HG02623 (cell line): Measurements from ENCODE around the gene MYT1.

Experiments used
- ATAC-seq: cut with Tn5 transposase; IDR thresholded peaks from one replicate; pipeline ENCODE4 v1.9.1; 2021; ENCODE audit warnings: moderate library complexity; ENCODE audit not compliant: unreplicated experiment

Gene MYT1

DNA sequence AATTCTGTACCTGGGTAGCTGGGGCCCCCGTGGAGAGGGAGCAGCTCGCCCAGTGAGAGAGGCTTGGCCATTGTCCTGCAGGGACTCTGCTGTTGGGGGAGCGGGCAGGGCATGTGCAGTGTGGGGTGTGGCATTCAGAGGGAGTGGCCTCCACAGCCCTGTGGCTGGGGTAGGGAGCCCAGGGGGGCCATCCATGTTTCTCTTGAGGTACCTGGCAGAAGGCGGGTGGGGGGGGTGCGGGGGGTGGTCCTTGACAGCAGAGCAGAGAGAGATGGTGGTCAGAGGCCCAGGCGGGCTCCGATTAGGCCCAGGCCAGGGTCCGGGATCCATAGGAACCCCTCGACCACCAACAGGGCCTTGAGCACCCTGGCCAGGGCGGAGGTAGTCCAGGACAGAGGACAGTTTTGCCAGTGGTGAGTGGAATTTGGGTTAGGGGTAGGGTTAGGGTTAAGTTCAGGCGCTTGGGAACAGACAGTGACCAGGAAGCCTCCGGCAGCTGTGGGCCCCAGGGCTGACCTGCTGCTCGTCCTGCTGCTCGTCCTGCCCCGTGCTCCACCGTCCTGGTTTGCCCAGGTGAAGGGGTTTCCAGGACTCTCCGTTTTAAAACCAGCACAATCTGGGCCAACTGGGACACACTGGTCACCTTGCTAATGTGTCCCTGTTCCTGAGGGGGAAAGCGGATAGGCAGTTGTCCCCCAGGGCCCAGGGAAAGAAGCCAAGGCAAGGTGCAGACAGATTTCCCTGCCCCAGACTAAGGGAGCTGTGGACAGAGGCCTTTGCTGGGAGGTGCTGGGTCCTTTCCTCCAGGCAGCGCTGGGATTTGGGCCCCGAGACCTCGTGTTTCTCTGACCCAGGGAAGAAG is 24.8 kb upstream of the MYT1 start:
- no peak for ATAC-seq

DNA sequence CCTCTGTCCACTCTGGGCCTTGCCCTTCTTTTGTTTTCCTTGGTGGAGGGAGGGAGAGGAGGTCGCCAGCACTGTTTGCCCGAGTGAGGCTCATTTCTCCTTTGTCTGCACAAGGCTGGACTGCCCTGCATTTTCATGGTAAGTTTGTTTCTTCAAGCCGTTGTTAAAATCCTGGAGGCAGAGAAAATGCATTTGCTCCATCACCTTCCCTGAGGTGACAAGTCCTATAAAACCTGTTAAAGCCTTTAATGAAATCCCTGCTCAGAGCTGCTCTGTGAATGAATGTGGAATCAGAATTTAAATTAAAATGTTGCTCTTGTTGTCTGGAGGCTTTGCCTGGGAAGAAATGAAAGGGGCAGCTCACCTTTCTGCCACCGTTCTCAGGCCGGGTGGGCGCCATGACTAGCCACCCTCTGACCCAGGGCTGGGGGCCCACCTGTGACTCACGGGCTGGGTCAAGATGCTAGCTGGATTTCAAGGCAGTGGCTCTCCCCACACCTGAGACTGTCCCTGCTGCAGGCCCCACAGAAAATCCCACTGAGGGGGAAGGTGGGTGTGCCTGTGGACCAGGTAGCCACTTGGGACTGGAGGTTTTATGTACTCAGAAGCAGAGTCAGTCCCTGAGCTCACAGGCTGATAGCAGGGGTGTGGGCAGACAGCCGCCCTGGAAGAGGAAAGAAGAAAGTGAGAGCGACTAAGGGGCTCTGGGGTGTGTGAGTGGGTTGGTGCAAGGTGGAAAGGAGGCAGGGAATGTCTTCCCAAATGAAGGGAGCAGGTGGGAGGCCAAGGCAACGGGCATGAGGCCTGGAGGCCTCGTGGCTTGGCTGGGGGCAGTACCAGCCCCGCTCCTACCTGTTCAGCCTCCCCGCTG is 24.0 kb upstream of the MYT1 start:
- no peak for ATAC-seq

DNA sequence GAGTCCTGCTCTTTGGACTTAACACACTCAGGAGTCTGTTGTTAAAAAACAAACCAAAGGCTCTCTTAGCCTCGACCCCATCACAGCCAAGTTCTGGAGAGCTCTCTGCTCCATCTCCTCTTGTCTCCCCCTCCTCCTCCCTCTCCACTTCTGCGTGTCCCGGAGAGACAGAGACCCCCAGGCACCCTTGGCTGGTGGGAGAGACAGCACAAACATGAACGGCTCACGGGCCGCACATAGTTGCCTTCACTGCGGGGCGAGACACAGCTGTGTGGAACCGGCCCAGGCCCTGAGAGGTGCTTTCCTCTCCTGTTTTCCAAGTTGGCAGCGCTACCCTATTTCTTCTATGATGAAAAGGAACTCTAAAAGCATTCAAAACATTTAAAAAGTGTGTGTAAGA is 23.3 kb upstream of the MYT1 start:
- ATAC-seq = no peak

DNA sequence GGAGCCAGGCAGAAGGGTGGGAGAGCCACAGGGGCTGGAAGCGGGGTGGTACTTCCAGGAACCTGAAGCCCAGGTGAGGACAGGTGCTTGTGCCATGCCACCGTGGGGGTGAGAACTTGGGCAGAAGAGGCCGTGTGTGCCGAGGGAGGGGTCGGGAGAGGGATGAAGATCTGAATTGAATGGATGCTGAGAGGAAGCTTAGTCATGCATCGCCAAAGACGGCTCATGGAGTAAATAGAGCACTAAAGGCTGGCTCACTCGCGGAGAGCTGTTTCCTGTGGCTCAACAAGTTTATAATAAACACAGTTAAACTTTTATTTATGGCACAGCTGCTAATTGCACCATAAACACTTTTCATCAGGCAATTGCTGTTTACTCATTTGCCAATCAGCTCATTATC is 21.7 kb upstream of the MYT1 start:
- no peak for ATAC-seq

DNA sequence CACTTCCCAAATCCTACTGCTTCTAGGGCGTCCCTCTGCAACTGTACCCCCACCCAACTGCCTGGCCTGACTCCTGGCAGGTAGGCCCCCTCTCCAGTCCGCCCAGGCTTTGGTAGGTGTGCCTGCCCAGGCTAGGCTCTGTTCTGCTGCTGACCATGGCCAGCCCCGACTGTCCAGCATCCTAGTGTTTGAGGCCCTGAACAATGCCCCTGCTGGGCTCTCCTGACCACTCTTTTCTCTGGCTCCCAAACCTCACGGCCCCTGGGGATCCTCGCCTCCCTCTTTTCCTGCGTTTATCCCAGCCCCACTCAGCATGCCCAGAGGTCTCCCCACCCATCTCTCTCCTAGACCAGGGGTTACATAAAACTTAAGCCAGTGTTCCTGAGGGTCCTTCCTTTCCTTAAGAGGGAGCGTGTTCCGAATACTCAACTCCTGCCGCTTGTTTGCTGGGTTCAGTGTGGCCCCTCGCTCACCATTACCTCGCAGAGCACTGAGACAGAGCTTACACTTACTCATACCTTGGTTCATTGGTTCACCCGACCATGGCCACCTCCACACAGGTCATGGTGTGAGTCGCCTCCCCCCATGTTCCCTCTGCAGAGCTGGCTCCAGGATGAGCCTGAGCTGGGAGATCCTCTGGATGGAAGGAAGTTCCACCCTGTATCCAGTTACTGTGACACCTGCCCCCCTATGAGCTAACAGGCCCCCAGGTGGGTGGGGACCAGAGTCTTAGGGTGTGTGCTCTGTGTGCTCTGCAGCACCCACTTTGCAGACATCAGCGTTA is 21.0 kb upstream of the MYT1 start:
- ATAC-seq = no peak

DNA sequence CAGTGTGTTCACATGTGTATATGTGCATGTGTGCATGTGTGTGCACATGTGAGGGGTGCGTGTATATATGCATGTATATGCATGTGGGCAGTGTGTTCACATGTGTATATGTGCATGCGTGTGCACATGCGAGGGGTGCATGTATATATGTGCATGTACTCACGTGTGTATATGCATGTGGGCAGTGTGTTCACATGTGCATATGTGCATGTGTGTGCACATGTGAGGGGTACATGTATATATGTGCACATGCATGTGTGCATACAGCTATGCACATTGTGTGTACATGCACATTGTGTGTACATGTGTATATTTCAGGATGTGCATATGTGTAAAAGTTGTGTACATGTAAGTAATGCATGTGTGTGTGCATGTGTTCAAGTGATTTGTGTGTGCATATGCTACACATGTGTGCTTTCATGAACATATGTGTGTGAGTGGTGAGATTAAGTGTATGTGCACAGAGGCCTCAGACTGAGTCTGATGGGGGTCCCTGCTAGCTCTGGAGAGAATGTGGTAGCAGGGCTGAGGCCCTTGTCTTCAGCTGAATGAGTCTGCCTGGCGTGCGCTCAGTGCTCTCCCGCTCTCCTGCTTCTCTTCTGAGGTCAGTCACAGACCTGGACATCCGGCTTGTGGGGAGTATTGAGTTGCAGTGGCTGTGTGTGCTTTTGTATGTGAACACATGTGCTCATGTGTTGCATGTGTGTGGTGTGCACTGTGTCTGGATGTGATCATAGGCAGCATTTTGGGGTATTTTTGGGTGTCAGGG is 19.9 kb upstream of the MYT1 start:
- no peak for ATAC-seq

DNA sequence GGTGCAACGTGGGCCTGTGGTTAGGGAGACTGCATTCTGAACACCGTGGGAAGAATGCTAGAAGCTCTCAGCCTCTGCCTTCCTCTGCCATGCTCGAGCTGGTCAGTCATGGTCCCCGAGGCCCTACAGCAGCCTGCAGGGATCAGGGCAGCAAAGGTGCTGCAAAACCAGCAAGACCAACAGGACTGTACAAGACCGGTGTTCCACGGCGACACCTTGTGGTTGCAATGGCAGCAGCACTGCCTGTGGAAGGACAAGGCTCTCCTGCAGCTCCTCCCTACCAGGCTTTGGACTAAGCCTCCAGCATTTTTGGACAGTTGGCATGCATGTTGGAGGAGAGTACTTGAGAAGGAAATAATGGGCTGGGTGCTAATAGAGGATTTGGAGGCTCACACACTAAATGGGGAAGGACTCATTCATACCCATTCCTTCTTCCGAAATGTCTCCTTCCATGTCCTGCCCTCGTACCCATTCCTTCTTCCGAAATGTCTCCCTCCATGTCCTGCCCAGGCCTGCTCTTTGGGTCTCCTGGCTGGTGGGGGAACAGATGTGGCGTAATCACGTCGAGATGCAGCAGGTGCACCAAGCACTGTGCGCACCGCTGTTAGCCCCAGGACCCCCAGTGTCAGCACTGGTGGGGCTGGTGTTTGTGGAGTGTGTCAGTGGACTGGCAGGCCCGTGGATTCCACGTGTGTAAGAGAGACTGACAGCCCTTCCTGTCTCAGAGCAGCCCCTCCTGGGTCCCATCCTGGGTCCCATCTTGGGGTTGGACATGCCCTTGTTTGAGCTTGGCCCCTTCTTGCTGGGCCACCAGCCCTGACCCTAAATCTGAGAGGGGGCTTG is 18.6 kb upstream of the MYT1 start:
- ATAC-seq = no peak

DNA sequence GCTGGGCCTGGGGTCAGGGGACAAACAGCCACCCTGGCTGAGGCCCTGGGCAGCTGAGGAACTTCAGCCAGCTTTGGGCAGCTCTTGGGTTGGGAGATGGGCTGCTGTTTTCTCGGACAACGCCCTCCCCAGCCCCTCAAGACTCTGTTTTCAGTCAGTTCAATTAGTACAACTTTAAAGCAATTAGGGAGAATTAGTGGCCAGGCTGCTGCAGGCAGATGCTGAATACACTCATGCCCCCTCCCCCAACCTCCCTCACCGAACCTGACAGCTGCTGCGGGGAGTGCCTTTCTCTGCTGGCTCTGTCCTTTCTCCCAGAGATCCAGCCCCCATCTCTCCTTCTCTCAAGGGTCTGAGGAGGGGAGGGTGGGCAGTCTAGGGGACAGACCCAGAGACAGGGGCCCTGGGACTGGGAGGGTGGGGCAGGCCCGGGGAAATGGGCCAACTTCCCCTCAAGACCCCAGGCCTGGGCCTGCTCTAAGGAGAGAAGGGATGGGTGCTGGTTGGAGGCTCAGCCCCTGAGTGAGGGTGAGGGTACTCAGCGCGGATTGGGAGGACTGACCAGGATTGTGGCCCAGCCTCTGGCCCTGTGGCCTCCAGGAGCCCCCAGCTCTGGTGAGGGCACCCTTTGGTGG is 17.8 kb upstream of the MYT1 start:
- no peak for ATAC-seq

DNA sequence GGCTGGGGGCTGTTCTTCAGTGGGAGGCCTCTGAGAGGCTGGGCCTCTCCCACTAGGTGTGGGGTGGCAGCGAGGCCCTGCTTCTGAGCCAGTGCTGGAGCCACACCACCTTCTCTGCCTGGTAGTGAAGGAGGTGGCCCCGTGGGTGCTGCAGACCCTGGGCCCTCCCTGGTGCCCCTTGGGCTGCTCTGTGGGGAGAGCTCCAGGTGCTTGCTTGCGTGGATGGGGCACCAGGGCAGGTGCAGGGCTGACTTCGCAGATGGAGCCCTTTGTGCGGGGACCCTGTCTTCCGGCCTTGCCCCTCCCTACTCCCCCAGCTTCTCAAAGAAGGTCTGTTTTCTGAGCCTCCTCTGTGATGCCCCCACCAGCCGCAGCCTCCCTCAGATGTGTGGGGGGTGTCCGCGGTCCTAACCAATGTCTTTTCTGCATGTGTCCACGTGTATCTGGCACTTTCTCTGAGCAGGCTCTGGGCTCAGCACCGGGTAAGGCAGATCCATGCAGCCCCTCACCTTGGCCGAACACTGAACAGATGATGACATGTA is 17.2 kb upstream of the MYT1 start:
- no peak for ATAC-seq

DNA sequence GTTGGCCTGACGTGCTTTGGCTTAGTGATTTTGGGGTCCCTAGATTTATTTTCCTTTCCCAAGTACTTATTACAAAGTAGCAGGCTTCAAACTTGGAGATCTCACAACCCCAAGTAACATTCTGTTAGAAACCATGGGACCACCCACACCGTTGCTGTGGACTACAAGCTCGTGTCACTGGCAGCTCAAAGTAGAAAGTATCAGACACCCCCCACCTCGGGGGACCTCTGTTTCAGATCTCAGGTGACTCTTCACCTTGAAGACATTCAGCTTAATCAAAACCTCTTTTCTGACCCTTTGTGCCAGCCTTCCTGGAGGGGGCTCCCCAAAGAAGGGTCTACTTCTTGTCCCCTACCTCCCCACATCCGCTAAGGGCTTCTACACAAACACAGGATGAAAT is 15.7 kb upstream of the MYT1 start:
- ATAC-seq = no peak

DNA sequence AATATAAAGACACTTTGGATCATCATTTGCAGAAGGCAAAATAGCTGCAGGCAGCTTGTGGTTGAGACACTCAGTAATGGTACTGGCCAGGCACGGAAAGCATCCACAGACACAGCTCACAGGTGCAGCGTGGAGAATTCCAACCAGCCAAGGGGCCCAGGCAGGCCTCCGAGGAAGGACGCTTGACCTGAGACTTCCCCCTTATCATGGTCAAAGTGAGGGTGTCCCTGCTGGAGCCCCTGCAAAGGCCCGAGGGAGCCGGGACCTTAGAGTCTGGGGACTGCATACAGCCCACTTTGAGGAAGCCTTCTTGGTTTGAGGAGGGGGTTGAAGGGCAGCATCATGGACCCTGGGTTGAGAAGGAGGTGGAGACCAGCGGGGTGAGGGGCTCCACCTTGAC is 15.1 kb upstream of the MYT1 start:
- no peak for ATAC-seq

DNA sequence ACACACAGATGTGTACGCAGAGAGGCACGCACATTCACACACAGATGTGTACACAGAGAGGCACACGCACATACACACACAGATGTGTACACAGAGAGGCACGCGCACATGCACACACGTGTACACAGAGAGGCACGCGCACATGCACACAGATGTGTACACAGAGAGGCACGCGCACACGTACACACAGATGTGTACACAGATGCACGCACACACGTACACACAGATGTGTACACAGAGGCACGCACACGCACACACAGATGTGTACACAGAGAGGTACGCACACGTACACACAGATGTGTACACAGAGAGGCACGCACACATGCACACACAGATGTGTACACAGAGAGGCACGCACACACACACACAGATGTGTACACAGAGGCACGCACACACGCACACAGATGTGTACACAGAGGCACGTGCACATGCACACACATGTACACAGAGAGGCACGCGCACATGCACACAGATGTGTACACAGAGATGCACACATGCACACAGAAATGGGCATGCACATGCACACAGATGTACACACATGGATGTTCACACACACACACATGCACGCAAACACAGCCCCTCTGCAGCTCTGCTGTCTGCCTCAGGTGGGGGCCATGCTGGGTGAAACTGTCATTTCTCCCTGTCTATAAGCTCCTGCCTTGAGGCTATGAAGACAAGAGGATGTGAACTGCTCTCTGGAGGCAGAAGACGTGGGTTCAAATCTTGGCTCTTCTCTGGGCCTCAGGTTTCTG is 14.3 kb upstream of the MYT1 start:
- ATAC-seq = no peak

DNA sequence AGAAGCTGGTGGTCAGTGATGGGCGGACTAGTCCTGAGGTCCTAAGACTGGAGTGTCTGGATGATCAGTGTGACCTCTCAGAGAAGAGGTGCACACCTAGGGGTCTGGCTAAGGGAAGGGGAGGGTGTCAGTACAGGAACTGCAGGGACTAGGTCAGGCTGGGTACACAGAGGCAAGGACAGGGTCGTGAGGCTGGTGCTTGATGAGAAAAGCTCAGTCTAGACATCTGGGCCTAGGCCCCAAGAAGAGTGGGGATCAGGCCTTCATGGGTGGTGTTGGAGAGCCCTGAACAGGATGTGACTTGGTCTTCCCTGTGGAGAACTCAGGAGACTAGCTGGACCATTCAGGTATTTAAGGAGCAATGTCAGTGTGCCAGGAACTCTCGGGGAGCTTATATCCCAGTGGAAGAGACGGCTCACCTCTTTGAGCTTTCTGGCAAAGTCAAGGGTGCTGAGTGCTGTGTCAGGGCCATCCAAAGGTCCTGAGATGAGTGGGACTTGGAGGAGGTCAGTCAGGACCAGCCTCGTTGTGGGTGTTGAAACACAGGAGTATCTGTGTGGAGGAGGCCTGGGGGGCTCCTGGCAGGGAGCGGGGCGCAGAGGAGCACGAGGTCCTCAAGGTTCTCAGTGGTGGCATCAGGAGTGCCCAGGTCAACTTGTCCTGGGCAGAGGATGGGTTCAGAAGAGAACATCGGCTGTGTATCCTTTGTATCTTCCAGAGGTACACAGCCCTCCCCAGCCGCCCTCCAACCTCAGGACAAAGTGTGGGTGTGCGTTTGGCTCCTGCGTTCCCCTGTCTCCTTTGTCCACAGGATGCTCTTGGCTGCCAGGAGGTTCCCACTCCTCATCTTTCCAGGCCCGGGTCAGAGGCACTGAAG is 13.3 kb upstream of the MYT1 start:
- ATAC-seq = no peak

DNA sequence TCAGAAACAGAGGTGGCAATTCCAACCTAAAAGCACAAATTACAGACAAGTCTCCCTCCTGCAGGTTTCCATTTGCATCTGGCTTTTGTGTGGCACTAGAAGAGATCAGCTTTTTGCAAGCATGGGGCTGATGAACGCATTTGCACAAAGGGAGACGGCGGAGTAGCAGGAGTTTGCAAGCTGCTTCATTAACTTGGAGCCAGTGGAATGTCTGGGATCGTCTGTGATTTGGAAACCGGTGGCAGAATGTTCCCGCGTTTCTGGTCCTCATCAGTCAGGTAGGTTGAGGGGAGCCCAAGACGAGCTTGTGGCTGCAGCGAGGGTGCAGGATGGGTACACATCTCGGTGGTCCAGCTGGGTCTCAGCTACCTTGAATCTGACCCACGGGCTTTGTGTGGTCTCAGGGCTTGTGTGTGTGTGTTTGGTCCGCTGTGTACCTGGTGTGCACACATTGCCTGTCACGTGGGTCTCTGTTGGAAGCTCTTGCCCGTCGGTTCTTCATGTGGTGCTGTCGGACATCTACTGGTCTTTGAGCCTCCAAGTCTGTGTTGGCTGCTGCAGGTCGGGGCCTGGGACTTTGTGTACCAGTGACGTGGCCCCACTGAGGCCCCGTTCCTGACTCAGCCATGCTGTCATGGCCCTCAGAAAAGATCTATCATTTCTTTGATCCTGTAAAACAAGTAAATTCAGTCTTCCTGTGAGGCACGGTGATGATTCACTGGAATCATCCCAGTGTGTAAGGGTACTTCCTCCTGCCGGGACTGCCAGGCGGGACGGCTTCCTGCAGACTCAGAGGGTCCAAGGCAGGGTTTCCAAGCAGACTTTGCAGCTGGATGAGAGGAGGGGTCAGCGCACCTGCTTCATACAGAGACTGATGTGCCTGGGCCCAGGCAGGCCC is 12.4 kb upstream of the MYT1 start:
- no peak for ATAC-seq

DNA sequence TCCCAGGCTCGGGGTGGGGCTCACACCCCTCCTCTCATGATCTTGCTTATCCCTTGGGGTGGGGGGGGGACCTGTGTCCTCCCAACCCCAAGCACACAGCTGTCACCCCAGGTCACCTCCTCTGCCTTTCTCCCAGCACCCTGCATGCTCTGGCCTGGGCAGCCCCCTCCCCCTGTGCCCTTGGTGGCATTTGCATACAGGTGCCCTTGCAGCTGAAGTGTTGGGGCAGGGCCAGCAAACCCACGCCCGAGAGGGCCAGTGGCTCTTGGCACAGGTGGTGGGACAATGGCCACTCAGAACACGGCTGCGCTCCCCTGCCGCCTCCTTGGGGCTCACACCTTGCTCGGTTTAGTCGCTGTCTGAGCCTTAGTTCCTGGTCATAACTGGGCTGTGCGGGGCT is 11.3 kb upstream of the MYT1 start:
- no peak for ATAC-seq

DNA sequence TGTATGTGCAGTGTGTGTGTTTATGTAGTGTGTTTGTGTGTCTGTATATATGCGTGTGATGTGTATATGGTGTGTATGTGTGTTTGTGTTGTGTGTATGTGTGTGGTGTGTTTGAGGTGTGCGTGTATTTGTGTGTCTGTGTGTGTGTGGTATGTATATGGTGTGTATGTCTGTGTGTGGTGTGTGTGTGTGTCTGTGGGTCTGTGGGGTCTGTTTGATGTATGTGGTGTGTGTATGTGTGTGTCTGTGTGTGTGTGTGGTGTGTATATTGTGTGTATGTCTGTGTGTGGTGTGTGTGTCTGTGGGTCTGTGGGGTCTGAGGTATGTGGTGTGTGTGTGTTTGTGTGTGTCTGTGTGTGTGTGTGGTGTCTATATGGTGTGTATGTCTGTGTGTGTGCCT is 10.8 kb upstream of the MYT1 start:
- ATAC-seq = no peak
